Activated effector memory CD4-positive, alpha-beta T cell treated with Interleukin-2 at 50 U/mL for 16 hours (primary cell): ENCODE data around the gene BABAM2.

Experiments used
- DNase-seq: peaks from one replicate; pipeline ENCODE4 v3.0.0-alpha.2; 2020

The BABAM2 gene

GRCh38 chr2:28267282-28267681, 376.8 kb downstream of the BABAM2 start:
- DNase-seq, result no peak

- no peak for DNase-seq
These were observed 377.9 kb downstream of the BABAM2 start for GRCh38 chr2:28268386-28268785.

GRCh38 chr2:28269019-28269784, 378.7 kb downstream of the BABAM2 start:
- no peak for DNase-seq

GRCh38 chr2:28270456-28271152, 380.1 kb downstream of the BABAM2 start:
- no peak for DNase-seq

GRCh38 chr2:28271231-28271918, 380.8 kb downstream of the BABAM2 start:
- DNase-seq, result no peak

- DNase-seq, result no peak
These were observed 381.4 kb downstream of the BABAM2 start for GRCh38 chr2:28271919-28272250.

- DNase-seq, result no peak
These were observed 383.2 kb downstream of the BABAM2 start for GRCh38 chr2:28273751-28274150.

GRCh38 chr2:28274911-28275685, 384.6 kb downstream of the BABAM2 start:
- DNase-seq, result no peak

GRCh38 chr2:28276076-28276618, 385.6 kb downstream of the BABAM2 start:
- no peak for DNase-seq

- no peak for DNase-seq
These were observed 386.3 kb downstream of the BABAM2 start for GRCh38 chr2:28276807-28277206.

GRCh38 chr2:28277466-28277865, 386.9 kb downstream of the BABAM2 start:
- DNase-seq, result no peak

GRCh38 chr2:28279371-28279770, 388.8 kb downstream of the BABAM2 start:
- DNase-seq, result no peak

GRCh38 chr2:28280619-28281018, 390.1 kb downstream of the BABAM2 start:
- DNase-seq, result no peak

GRCh38 chr2:28281739-28282138, 391.2 kb downstream of the BABAM2 start:
- DNase-seq, result no peak

- no peak for DNase-seq
These were observed 391.7 kb downstream of the BABAM2 start for GRCh38 chr2:28282248-28282647.

- DNase-seq, result no peak
These were observed 392.5 kb downstream of the BABAM2 start for GRCh38 chr2:28282861-28283646.

GRCh38 chr2:28283861-28284260, 393.3 kb downstream of the BABAM2 start:
- no peak for DNase-seq

GRCh38 chr2:28286678-28287077, 396.1 kb downstream of the BABAM2 start:
- DNase-seq, result no peak

- DNase-seq, result no peak
These were observed 396.9 kb downstream of the BABAM2 start for GRCh38 chr2:28287256-28287915.

GRCh38 chr2:28288620-28289019, 398.1 kb downstream of the BABAM2 start:
- DNase-seq, result no peak

GRCh38 chr2:28291811-28292440, 401.4 kb downstream of the BABAM2 start:
- no peak for DNase-seq
